Measurements from ENCODE around the gene IRF4.

The IRF4 gene

GRCh38 chr6:381742-382461, 9.7 kb upstream of the IRF4 start:
- DNase-seq (ENCODE audit: low read depth in 2 of 2) = no peak

- DNase-seq (ENCODE audit: low read depth in 2 of 2) = no peak
Measured at GRCh38 chr6:382883-383810, 8.4 kb upstream of the IRF4 start.

- DNase-seq (ENCODE audit: low read depth in 2 of 2) = no peak
Measured at GRCh38 chr6:383856-384255, 7.7 kb upstream of the IRF4 start.

DNA sequence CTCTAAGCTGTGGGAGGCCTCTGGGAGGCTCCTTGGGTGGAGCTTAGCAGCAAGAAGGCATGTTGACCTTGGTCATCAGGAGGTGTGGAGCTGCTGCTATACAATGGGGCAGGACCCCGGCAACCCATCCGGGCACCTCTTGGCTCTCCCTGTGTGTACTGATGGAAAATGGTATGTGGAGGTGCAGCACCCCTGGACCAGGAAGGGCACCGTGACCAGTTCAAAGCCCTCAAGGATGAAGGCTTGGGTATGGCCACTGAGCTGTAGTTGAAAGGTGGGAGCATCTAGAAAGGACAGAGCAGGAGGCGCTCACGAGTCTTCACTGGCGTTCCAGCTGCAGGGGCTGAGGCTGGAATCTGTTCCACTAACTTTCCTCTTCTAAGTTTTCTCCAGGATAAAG, 6.7 kb upstream of the IRF4 start:
- DNase-seq (ENCODE audit: low read depth in 2 of 2) = no peak

DNA sequence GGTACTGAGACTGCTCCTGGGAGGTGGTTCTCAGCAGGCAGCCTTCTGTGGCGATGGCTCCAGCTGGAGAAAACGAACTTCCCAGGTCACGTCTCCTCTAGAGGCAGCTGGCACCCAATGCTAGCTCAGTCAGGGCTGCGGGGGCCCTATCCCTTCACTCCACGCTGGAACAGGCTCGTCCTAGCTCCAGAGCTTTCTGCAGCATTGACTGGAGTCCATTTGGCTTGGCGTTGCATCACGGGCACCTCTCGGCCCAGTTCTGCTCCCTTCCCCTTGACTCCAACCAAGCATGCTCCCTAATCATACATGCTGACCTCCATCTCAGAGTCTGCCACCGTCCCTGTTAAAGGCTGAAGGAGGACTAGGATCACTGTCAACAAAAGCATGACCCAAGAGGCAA, 5.9 kb upstream of the IRF4 start:
- DNase-seq (ENCODE audit: low read depth in 2 of 2) = no peak

DNA sequence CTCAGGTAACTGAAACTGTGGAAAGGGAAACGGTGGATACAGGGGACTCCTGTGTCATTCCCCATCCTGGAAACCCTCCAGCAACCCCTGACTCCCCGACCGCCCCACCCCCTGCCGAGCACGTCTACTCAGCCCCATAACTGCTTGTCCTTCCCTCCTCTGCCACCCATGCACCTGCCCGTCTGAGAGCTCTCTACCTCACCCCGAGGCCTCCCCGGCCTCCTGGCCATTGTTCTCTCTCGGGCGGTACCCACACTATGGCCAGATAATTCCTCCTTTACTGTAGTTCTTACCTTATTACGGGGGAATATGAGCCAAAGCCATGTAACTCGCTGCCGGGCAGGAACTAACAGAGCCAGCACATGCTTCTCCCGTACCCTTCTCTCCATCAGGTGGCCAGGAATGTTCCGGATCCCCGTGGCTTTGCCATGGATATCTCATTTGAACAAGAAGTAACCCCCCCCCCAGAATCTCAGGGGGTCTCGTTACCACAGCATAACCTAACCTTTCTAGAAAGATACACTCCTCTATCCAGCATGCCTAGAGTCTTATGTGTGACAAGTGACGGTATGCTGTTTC, 4.8 kb upstream of the IRF4 start:
- DNase-seq (ENCODE audit: low read depth in 2 of 2) = no peak

- no peak for DNase-seq (ENCODE audit: low read depth in 2 of 2)
Measured at GRCh38 chr6:387293-387741, 4.2 kb upstream of the IRF4 start.

DNA sequence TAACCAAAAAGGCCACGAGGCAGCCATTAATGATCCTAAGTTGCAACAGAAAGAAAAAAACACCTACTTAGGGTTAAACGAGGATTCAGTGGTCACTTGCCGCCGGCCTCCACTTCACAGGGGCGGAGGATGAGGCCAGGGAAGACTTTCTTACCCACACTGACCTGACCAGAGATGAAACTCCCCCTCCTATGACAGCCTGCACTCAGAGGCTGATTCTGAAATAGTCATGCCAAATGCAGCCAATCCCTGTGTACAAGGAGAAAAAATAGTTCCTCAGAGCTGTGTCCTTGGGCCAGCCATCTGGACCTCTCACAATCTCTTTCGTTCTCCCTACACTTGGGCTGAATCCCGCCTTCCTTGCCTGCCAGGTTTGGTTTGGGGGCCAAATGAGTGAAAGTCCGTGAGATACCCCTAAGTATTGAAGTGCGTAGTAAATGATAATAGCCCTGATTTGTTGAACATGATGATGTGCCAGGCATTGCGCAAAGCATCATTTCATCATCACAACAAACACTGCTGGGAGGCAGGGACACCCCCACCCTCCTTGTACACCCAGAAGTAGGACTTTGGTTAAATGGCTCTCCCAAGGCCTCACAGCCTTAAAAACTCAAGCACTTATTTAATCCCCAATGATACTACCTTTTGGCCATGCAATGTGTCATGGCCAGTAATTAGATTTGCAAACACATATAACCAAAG, 3.2 kb upstream of the IRF4 start:
- no peak for DNase-seq (ENCODE audit: low read depth in 2 of 2)

DNA sequence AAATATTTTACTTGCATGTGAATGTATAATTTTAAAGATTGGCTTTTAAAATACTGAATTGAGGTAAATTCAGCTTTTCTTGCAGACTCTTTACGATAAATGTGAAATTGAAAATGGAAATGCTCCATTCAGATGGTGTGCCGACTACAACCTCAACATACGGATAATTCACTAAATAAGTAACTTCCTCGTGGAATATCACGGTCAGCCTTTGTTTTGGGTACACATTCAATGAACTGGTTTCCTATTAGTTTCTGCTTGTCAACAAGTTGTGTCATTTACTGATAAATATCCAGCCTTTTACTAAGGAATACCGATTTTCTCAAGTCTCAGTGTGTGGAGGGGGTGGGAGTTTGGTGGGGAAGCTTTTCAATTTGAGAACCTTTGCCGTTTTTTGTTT, 2.4 kb upstream of the IRF4 start:
- DNase-seq (ENCODE audit: low read depth in 2 of 2) = no peak

- DNase-seq (ENCODE audit: low read depth in 2 of 2) = no peak
Measured at GRCh38 chr6:389622-390021, 1.9 kb upstream of the IRF4 start.

DNA sequence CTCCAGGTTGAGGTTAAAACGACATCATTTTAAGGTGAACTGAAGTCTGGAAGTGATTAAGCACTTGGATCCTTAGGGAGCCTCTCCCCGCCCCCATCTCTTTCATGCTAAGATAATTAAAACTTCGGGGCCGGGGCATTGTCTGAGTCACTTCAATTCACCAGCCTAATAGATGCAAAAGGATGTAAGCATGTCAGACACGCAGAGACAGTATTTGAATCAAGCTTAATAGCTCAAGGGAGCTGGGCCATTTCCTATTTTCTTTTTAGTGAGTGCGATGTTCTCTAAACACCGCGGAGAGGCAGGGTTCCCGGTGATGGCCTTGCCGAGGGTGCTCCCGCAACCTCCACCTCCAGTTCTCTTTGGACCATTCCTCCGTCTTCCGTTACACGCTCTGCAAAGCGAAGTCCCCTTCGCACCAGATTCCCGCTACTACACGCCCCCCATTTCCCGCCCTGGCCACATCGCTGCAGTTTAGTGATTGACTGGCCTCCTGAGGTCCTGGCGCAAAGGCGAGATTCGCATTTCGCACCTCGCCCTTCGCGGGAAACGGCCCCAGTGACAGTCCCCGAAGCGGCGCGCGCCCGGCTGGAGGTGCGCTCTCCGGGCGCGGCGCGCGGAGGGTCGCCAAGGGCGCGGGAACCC, 516 bp upstream of the IRF4 start:
- DNase-seq (ENCODE audit: low read depth in 2 of 2) = no peak

- no peak for DNase-seq (ENCODE audit: low read depth in 2 of 2)
Measured at GRCh38 chr6:392441-393390, 1.2 kb downstream of the IRF4 start.

DNA sequence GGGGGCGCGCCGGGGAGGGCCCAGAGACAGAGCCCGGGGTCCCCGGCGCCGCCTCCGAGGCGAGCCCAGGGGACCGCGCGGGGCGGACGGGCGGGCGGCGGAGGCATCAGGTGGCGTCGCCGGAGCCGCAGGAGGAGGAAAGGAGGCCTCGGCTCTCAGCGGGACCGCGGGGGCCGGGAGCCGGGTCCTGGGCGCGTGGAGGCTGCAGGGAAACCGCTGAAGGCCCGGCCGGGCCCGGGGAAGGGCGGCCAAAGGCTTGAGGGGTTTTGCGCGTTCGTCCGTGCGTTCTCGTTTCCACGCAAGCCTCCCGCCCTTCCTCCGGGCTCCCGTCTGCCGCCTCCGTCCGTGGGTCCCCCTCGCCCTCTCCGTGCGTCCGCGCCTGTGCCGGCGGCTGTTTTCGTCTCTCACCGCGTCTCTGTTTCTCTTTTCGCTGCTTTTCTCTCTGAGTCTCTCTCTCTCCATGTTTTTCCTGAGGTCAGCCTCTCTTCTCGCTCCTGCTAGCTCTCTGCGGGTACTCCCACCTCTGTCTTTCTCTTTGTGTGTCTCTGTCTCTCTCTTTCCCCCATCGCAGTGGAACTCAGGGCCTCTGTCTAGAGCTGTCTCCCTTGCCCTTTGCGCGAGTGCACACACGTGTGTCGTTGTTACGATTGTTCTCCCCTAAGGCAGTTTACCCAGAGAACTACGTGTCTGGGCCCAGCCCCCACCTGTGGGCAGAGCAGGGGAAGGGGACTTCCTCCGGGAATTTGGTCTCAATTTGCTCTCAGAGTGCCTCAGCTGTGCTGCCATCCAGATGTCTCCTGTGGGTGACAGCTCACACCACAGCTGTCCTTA, 2.1 kb downstream of the IRF4 start:
- no peak for DNase-seq (ENCODE audit: low read depth in 2 of 2)

- no peak for DNase-seq (ENCODE audit: low read depth in 2 of 2)
Measured at GRCh38 chr6:394641-395289, 3.2 kb downstream of the IRF4 start.

- DNase-seq (ENCODE audit: low read depth in 2 of 2) = no peak
Measured at GRCh38 chr6:395432-396125, 4.0 kb downstream of the IRF4 start.

- DNase-seq (ENCODE audit: low read depth in 2 of 2) = no peak
Measured at GRCh38 chr6:396126-396520, 4.6 kb downstream of the IRF4 start.

DNA sequence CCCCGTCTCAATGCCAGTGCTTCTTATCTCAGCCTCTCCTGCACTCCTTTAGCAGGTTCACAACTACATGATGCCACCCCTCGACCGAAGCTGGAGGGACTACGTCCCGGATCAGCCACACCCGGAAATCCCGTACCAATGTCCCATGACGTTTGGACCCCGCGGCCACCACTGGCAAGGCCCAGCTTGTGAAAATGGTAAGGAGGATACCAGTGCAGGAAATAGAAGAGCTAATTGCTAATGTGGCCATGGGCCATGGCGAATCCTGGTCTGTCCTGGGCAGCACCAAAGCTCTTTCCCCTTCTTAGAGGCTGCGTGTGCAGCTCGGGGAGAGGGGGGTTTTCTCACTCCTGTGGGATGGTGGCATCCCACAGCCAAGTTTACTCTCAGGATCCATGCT, 5.5 kb downstream of the IRF4 start:
- no peak for DNase-seq (ENCODE audit: low read depth in 2 of 2)

- no peak for DNase-seq (ENCODE audit: low read depth in 2 of 2)
Measured at GRCh38 chr6:397604-398003, 6.1 kb downstream of the IRF4 start.
